Subcutaneous adipose tissue (tissue), 4 donors: ENCODE measurements around the gene PTPRG. TPM values are rescaled to one million over a fixed set of nuclear protein-coding genes. Genes with fewer than 3 reads are reported as not detected.

Experiments used
- total RNA-seq, 4 donors: library from RNA; depleted of rRNA; stranded (reverse); fragments of >200 nt; gene quantifications; one replicate each; pipeline ENCODE4 v1.1.0, GENCODE V29; 2016
- TF ChIP-seq, protein P1 (sequence below): fragments of 450-650 bp; IDR thresholded peaks from one replicate; pipeline ENCODE4 v1.5.1; 2016; ENCODE audit warnings: low read depth, mild to moderate bottlenecking, control low read depth, antibody characterized with exemption, moderate library complexity

PTPRG gene
- total RNA-seq, 4 donors from 2014 or later: 115 to 164 (median 159) TPM

- TF ChIP-seq, protein P1, sequence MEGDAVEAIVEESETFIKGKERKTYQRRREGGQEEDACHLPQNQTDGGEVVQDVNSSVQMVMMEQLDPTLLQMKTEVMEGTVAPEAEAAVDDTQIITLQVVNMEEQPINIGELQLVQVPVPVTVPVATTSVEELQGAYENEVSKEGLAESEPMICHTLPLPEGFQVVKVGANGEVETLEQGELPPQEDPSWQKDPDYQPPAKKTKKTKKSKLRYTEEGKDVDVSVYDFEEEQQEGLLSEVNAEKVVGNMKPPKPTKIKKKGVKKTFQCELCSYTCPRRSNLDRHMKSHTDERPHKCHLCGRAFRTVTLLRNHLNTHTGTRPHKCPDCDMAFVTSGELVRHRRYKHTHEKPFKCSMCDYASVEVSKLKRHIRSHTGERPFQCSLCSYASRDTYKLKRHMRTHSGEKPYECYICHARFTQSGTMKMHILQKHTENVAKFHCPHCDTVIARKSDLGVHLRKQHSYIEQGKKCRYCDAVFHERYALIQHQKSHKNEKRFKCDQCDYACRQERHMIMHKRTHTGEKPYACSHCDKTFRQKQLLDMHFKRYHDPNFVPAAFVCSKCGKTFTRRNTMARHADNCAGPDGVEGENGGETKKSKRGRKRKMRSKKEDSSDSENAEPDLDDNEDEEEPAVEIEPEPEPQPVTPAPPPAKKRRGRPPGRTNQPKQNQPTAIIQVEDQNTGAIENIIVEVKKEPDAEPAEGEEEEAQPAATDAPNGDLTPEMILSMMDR: no peak
Measured at GRCh38 chr3:61846488-61846887, 285.1 kb downstream of the PTPRG start.

DNA sequence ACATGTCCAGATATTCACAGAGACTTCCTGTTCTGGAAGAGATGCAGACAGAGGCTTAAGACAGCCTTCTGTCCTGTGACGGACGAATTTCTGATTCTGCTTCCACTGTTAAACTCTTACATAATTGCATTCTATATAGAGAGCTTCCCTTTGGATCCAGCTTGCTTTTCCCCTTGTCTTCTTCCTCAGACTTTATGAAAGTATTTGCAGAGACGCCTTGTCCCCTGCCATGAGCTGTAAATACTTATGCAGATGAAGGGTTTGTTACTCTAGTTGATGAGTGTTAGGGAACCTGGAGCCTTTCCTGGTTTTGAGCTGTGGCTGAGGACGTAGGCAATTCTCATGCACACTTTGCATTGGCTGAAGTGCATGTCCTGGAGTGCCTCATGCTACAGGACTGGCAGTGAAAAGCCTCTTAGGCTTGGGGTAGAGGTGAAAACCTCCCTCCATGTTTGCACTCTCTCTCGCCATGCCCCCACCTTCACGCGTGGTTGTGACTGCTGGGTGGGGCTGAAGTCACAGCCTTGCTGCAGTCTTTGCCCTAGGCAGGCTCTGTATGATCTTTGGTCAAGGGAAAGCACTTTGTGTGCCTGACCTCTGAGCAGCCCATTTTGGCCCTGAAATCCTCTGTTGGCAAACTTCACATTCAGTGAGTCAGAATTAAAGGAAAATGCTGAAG, 286.6 kb downstream of the PTPRG start:
- TF ChIP-seq, protein P1: no peak

- TF ChIP-seq, protein P1: no peak
Measured at GRCh38 chr3:61848885-61849284, 287.5 kb downstream of the PTPRG start.

DNA sequence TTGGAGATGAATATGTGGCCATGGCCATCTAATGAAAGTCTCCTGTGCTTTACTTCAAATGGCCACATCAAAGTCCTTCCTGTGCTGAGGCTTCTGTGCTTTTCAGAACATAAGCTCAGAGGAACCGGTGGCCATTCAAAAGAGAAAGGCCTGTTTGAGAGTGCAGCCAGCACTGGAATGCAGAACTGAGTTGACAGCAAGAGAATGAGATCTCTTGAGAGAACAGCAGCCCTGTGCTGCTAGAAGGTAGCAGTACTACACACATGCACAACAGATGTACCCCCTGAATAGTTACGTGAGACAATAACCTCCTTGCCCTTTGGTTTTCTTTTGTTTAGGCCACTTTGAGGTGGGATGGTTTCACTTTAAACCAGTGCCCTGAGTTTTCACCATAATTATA, 292.5 kb downstream of the PTPRG start:
- TF ChIP-seq, protein P1: no peak

DNA sequence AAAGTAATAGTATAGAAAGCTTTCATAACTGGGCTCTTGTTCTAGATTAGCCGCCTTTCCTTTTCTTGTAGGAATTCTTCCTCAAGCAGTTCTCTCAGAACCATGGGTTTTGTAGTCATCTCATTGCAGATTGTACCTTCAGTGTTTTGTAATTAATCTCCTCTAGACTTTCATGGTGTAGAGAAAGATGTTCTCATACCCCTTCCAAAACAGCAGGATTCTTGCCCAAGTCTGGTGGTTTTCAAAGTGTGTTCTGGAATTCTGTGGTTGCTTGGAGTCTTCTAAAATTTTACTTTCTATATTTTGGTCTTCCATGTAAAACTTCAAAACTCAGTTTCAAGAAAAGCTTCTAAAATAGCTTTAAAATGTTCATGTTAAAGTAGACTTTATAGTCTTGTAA, 293.8 kb downstream of the PTPRG start:
- TF ChIP-seq, protein P1: no peak

- TF ChIP-seq, protein P1: no peak
Measured at GRCh38 chr3:61857297-61857696, 295.9 kb downstream of the PTPRG start.

- TF ChIP-seq, protein P1: no peak
Measured at GRCh38 chr3:61858054-61858453, 296.7 kb downstream of the PTPRG start.
